A673 (cell line): ENCODE measurements around the gene CDK15. TPM values are rescaled to one million over a fixed set of nuclear protein-coding genes. Genes with fewer than 3 reads are reported as not detected.

Experiments used
- BruUV-seq: library from RNA; stranded (reverse); fragments of 400-500 nt; replicated peaks from 2 replicates; lab custom pipeline; 2021; lab: Mats Ljungman, UMichigan
- CTCF ChIA-PET: fragments of 300-600 bp; sonication (Branson Sonifier 250); formaldehyde crosslinking; loops from one replicate; lab custom pipeline; 2022; ENCODE audit warnings: antibody characterized with exemption; lab: Charles Lee
- POLR2A ChIA-PET: fragments of 300-600 bp; sonication (Branson Sonifier 250); formaldehyde crosslinking; loops from one replicate; lab custom pipeline; 2022; ENCODE audit warnings: antibody characterized with exemption; ENCODE audit not compliant: low non-redundant PET; lab: Charles Lee
- DNase-seq: peaks from one replicate; pipeline ENCODE4 v3.0.0-alpha.2; 2015; ENCODE audit warnings: low spot score
- H3K27ac ChIP-seq: fragments of 200-600 bp; sonication (generic); 2 replicates; pipeline ENCODE4 v1.5.1; 2016; ENCODE audit warnings: mixed run types, low read depth, mild to moderate bottlenecking, mixed read lengths, antibody characterized with exemption, low read length; ENCODE audit not compliant: poor library complexity, severe bottlenecking
- H3K27me3 ChIP-seq: fragments of 200-600 bp; sonication (generic); replicated peaks from 2 replicates; pipeline ENCODE4 v1.6.1; 2017; ENCODE audit warnings: mixed run types, low read depth, mild to moderate bottlenecking, mixed read lengths, antibody characterized with exemption, low read length; ENCODE audit not compliant: insufficient read depth, poor library complexity
- H3K36me3 ChIP-seq: fragments of 200-600 bp; sonication (generic); 2 replicates; pipeline ENCODE4 v1.6.1; 2016; ENCODE audit warnings: mixed run types, mild to moderate bottlenecking, mixed read lengths, antibody characterized with exemption, low read length; ENCODE audit not compliant: insufficient read depth, poor library complexity, severe bottlenecking
- H3K4me1 ChIP-seq: fragments of 200-600 bp; sonication (generic); 2 replicates; pipeline ENCODE4 v1.6.1; 2017; ENCODE audit warnings: mixed run types, mild to moderate bottlenecking, mixed read lengths, antibody characterized with exemption, low read length; ENCODE audit not compliant: insufficient read depth, poor library complexity, severe bottlenecking
- H3K4me3 ChIP-seq: fragments of 200-600 bp; sonication (generic); 2 replicates; pipeline ENCODE4 v1.5.1; 2016; ENCODE audit warnings: low read depth, mixed run types, mild to moderate bottlenecking, mixed read lengths, low read length; ENCODE audit not compliant: poor library complexity, severe bottlenecking
- H3K9me3 ChIP-seq: fragments of 200-600 bp; sonication (generic); 2 replicates; pipeline ENCODE4 v1.6.1; 2016; ENCODE audit warnings: mixed run types, low read depth, mild to moderate bottlenecking, mixed read lengths, antibody characterized with exemption, low read length; ENCODE audit not compliant: poor library complexity, severe bottlenecking
- EZH2 ChIP-seq: fragments of 200-600 bp; sonication (generic); IDR thresholded peaks from 2 replicates; pipeline ENCODE4 v1.6.1; 2017; ENCODE audit warnings: borderline replicate concordance, low read depth, mild to moderate bottlenecking, mixed read lengths, antibody characterized with exemption, low read length; ENCODE audit not compliant: poor library complexity, severe bottlenecking
- intact Hi-C: fragments of 100-400 bp; cut with micrococcal nuclease; formaldehyde crosslinking; loops from one replicate; pipeline ENCODE4 v1.10.0; 2022; ENCODE audit not compliant: unreplicated experiment
- total RNA-seq: library from RNA; stranded (reverse); gene quantifications from 2 replicates; pipeline ENCODE4 v1.2.3, GENCODE V29; 2021
- TF ChIP-seq, protein P1 (sequence below): fragments of 300-800, 200-600 bp; sonication (generic); conservative IDR thresholded peaks from 2 replicates; pipeline ENCODE4 v1.5.1; 2017; ENCODE audit warnings: low read depth, mild to moderate bottlenecking, antibody characterized with exemption, low read length, moderate library complexity, mixed read lengths

The CDK15 gene
- total RNA-seq, 1 experiment from 2014 or later: 0.11 TPM

- ChIA-PET POLR2A (no interaction called here), CTCF (no interaction called here)
- no peaks in the 10 kb centered on the region for H3K4me1 ChIP-seq
- no peak for TF ChIP-seq EZH2
- TF ChIP-seq, protein P1, sequence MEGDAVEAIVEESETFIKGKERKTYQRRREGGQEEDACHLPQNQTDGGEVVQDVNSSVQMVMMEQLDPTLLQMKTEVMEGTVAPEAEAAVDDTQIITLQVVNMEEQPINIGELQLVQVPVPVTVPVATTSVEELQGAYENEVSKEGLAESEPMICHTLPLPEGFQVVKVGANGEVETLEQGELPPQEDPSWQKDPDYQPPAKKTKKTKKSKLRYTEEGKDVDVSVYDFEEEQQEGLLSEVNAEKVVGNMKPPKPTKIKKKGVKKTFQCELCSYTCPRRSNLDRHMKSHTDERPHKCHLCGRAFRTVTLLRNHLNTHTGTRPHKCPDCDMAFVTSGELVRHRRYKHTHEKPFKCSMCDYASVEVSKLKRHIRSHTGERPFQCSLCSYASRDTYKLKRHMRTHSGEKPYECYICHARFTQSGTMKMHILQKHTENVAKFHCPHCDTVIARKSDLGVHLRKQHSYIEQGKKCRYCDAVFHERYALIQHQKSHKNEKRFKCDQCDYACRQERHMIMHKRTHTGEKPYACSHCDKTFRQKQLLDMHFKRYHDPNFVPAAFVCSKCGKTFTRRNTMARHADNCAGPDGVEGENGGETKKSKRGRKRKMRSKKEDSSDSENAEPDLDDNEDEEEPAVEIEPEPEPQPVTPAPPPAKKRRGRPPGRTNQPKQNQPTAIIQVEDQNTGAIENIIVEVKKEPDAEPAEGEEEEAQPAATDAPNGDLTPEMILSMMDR: no peak
- no peaks in the 10 kb centered on the region for H3K9me3 ChIP-seq
- intact Hi-C loops: no loop called here
- no peaks in the 10 kb centered on the region for H3K36me3 ChIP-seq
- DNase-seq: no peak
- no peaks in the 10 kb centered on the region for H3K27me3 ChIP-seq
- BruUV-seq: no TSS peak
- no peak overlapping the region for H3K27ac ChIP-seq
- no peak overlapping the region for H3K4me3 ChIP-seq
These were observed 17.9 kb downstream of the CDK15 start for GRCh38 chr2:201824212-201824611.

- intact Hi-C loops: no loop called here
- TF ChIP-seq, protein P1: no peak
- TF ChIP-seq EZH2: no peak
- Histone ChIP-seq H3K4me1 (no peaks in the 10 kb centered on the region), H3K4me3 (no peak overlapping the region), H3K36me3 (no peaks in the 10 kb centered on the region), H3K27me3 (no peaks in the 10 kb centered on the region), H3K9me3 (no peaks in the 10 kb centered on the region), H3K27ac (no peak overlapping the region)
- BruUV-seq: no TSS peak
- POLR2A ChIA-PET: no interaction called here
- CTCF ChIA-PET: no interaction called here
- no peak for DNase-seq
These were observed 21.3 kb downstream of the CDK15 start for GRCh38 chr2:201827621-201828020.

DNA sequence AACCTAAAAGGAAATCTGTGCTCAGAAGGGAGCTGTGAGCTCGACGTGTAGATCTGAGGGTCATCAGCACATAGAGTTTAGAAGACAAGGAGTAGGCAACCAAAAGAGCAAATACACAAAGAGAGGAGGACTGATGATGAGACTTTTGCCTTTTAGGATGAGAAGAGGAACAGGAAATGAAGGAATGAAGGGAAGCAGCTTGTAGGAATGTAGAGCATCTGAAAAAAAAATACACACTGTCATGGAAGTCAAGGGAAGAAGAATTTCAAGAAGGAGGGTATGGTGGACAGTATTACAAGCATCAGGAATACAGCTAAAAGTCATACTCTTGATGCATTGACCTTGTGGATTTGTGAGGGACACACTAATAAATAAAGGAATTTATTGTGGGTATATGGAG is 21.9 kb downstream of the CDK15 start:
- POLR2A ChIA-PET: no interaction called here
- H3K36me3 ChIP-seq: no peaks in the 10 kb centered on the region

More for the DNA sequence above, 21.9 kb downstream of the CDK15 start:
- intact Hi-C loops: no loop called here
- Histone ChIP-seq H3K27me3 (no peaks in the 10 kb centered on the region), H3K4me3 (no peak overlapping the region), H3K27ac (no peak overlapping the region), H3K9me3 (no peaks in the 10 kb centered on the region), H3K4me1 (no peaks in the 10 kb centered on the region)
- CTCF ChIA-PET: no interaction called here
- TF ChIP-seq, protein P1: no peak
- TF ChIP-seq EZH2: no peak
- no TSS peak for BruUV-seq
- no peak for DNase-seq
